Measurements from ENCODE around the gene OR10A3. TPM values are rescaled to one million over a fixed set of nuclear protein-coding genes. Genes with fewer than 3 reads are reported as not detected.

OR10A3 gene
- total RNA-seq, 6 experiments from 2014 or later = 0.12 to 0.17 TPM; not detected in 4

GRCh38 chr11:7964873-7965272, 23.4 kb upstream of the OR10A3 start:
- Mint-ChIP-seq H3K27ac (peak overlapping the region; percentile 99), H3K36me3 (ENCODE audit: low read depth) (peaks cover 10% of the 10 kb centered on the region), H3K4me3 (peak overlapping the region; percentile 72), H3K27me3 (ENCODE audit: insufficient read depth) (no peaks in the 10 kb centered on the region), H3K4me1 (ENCODE audit: low read depth) (peaks cover 60% of the 10 kb centered on the region), H3K9me3 (no peaks in the 10 kb centered on the region)
- DNase-seq = peak; percentile 50
- TF ChIP-seq CTCF (IDR thresholded peaks at IDR 0.05) = no peak

GRCh38 chr11:7964261-7964660, 22.8 kb upstream of the OR10A3 start:
- DNase-seq = no peak
- H3K27ac Mint-ChIP-seq = peak overlapping the region; percentile 99
- no peaks in the 10 kb centered on the region for H3K27me3 Mint-ChIP-seq (ENCODE audit: insufficient read depth)
- peaks cover 60% of the 10 kb centered on the region for H3K4me1 Mint-ChIP-seq (ENCODE audit: low read depth)
- no peak for TF ChIP-seq CTCF (IDR thresholded peaks at IDR 0.05)
- H3K4me3 Mint-ChIP-seq = peak overlapping the region; percentile 72
- H3K36me3 Mint-ChIP-seq (ENCODE audit: low read depth) = peaks cover 10% of the 10 kb centered on the region
- H3K9me3 Mint-ChIP-seq = no peaks in the 10 kb centered on the region

GRCh38 chr11:7955191-7955590, 13.7 kb upstream of the OR10A3 start:
- peaks cover 19% of the 10 kb centered on the region for H3K4me1 Mint-ChIP-seq (ENCODE audit: low read depth)
- H3K9me3 Mint-ChIP-seq = no peaks in the 10 kb centered on the region
- no peaks in the 10 kb centered on the region for H3K27me3 Mint-ChIP-seq (ENCODE audit: insufficient read depth)
- H3K36me3 Mint-ChIP-seq (ENCODE audit: low read depth) = peaks cover 8% of the 10 kb centered on the region; the same call in 1 of the 2 replicates
- no peak for DNase-seq
- TF ChIP-seq CTCF (IDR thresholded peaks at IDR 0.05) = no peak
- no peak overlapping the region for H3K27ac Mint-ChIP-seq
- no peak overlapping the region for H3K4me3 Mint-ChIP-seq

- no peaks in the 10 kb centered on the region for H3K9me3 Mint-ChIP-seq
- H3K4me3 Mint-ChIP-seq = no peak overlapping the region
- H3K36me3 Mint-ChIP-seq (ENCODE audit: low read depth) = no peaks in the 10 kb centered on the region
- no peak for DNase-seq
- no peaks in the 10 kb centered on the region; the same call in 1 of the 2 replicates for H3K4me1 Mint-ChIP-seq (ENCODE audit: low read depth)
- TF ChIP-seq CTCF (IDR thresholded peaks at IDR 0.05) = no peak
- H3K27ac Mint-ChIP-seq = no peak overlapping the region
- peaks cover 1% of the 10 kb centered on the region for H3K27me3 Mint-ChIP-seq (ENCODE audit: insufficient read depth)
These were observed 8.4 kb upstream of the OR10A3 start for GRCh38 chr11:7949934-7950333.

GRCh38 chr11:7944123-7944522, 2.6 kb upstream of the OR10A3 start:
- Mint-ChIP-seq H3K27ac (no peak overlapping the region), H3K4me1 (ENCODE audit: low read depth) (no peaks in the 10 kb centered on the region), H3K36me3 (ENCODE audit: low read depth) (peaks cover 19% of the 10 kb centered on the region), H3K4me3 (no peak overlapping the region), H3K27me3 (ENCODE audit: insufficient read depth) (peaks cover 1% of the 10 kb centered on the region), H3K9me3 (peaks cover 21% of the 10 kb centered on the region)
- DNase-seq = no peak
- no peak for TF ChIP-seq CTCF (IDR thresholded peaks at IDR 0.05)

GRCh38 chr11:7941146-7941545, 362 bp downstream of the OR10A3 start:
- H3K27me3 Mint-ChIP-seq (ENCODE audit: insufficient read depth) = no peaks in the 10 kb centered on the region; the same call in 1 of the 2 replicates

More at GRCh38 chr11:7941146-7941545, 362 bp downstream of the OR10A3 start:
- no peak for TF ChIP-seq CTCF (IDR thresholded peaks at IDR 0.05)
- peaks cover 19% of the 10 kb centered on the region for H3K36me3 Mint-ChIP-seq (ENCODE audit: low read depth)
- H3K4me3 Mint-ChIP-seq = no peak overlapping the region
- no peaks in the 10 kb centered on the region for H3K4me1 Mint-ChIP-seq (ENCODE audit: low read depth)
- peaks cover 21% of the 10 kb centered on the region for H3K9me3 Mint-ChIP-seq
- H3K27ac Mint-ChIP-seq = no peak overlapping the region
- no peak for DNase-seq

Data from HFFc6 (cell line).